ENCODE data around the gene AUP1.

DNA sequence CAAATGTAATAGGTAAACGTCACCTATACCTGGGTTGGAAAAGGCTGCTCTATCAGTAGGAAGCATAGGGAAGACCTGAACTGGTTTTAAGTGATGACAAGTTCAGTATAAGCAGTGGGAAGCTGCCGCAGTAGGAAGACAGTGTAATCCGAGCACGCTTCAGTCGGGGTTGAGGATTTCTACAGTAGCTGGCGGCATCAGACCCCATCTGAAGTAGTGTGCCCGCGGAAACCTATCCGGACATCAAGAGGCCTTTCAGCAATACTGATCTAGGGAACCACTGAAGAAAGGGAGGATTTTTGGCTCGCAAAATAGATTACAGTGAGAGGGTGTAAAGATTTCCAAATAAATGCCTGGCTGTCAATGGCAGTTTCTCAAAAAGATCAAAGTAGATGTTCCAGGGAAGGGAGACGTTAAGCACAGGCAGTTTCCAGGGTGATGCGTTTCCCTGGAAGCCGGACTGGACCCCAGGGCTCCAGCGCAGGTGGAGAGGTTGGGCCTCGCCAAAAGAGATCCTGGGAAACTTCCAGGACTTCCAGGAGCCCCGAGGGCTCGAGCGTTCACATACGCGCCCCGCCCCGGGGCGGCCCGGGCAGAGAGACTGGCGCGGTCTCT lies 18.9 kb upstream of the AUP1 start:
- TF ChIP-seq, protein P1, sequence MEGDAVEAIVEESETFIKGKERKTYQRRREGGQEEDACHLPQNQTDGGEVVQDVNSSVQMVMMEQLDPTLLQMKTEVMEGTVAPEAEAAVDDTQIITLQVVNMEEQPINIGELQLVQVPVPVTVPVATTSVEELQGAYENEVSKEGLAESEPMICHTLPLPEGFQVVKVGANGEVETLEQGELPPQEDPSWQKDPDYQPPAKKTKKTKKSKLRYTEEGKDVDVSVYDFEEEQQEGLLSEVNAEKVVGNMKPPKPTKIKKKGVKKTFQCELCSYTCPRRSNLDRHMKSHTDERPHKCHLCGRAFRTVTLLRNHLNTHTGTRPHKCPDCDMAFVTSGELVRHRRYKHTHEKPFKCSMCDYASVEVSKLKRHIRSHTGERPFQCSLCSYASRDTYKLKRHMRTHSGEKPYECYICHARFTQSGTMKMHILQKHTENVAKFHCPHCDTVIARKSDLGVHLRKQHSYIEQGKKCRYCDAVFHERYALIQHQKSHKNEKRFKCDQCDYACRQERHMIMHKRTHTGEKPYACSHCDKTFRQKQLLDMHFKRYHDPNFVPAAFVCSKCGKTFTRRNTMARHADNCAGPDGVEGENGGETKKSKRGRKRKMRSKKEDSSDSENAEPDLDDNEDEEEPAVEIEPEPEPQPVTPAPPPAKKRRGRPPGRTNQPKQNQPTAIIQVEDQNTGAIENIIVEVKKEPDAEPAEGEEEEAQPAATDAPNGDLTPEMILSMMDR (IDR thresholded peaks at IDR 0.05): no peak
- no peak for TF ChIP-seq POLR2AphosphoS5 (IDR thresholded peaks at IDR 0.05)

All from breast epithelium (tissue), 3 donors.